ENCODE measurements around the gene NSMCE4A. TPM values are rescaled to one million over a fixed set of nuclear protein-coding genes. Genes with fewer than 3 reads are reported as not detected.
"Not testable (repeated sequence)": the region's sequence is repeated elsewhere in the genome, so short reads cannot be mapped to it uniquely, and the experiment has no call there.

Gene NSMCE4A
- total and polyA plus RNA-seq, 5 donors = 30.3 to 48.0 (median 38.3) TPM

GRCh38 chr10:121935702-121936101 lies 39.3 kb downstream of the NSMCE4A start:
- no peaks in the 10 kb centered on the region for H3K27me3 ChIP-seq (ENCODE audit: control insufficient read depth, insufficient read depth)
- 63% methylated on average over 7 of the region's 7 CpGs for WGBS
- intact Hi-C loops (cut with DNase I) = no loop called here
- no peak overlapping the region for H3K27ac ChIP-seq (ENCODE audit: low read length)
- DNase-seq = no peak
- no peaks in the 10 kb centered on the region for H3K9me3 ChIP-seq (ENCODE audit: control insufficient read depth, low read length)
- no peaks in the 10 kb centered on the region for H3K4me1 ChIP-seq (ENCODE audit: control insufficient read depth, insufficient read depth, low read length)
- no peak overlapping the region for H3K4me3 ChIP-seq (ENCODE audit: low read length)
- peak in 1 of 2 donors; percentile 26 for ATAC-seq

GRCh38 chr10:121930268-121931085 lies 44.5 kb downstream of the NSMCE4A start:
- H3K4me1 ChIP-seq (ENCODE audit: control insufficient read depth, insufficient read depth, low read length); H3K4me3 ChIP-seq (ENCODE audit: low read length); intact Hi-C loops (cut with DNase I); ATAC-seq; H3K9me3 ChIP-seq (ENCODE audit: control insufficient read depth, low read length); H3K27me3 ChIP-seq (ENCODE audit: control insufficient read depth, insufficient read depth); H3K27ac ChIP-seq (ENCODE audit: low read length); DNase-seq: not testable (repeated sequence)
- 71% methylated on average over 11 of the region's 11 CpGs for WGBS

GRCh38 chr10:121929585-121930267 lies 45.3 kb downstream of the NSMCE4A start:
- H3K4me1 ChIP-seq (ENCODE audit: control insufficient read depth, insufficient read depth, low read length); H3K27ac ChIP-seq (ENCODE audit: low read length); DNase-seq; H3K4me3 ChIP-seq (ENCODE audit: low read length); H3K27me3 ChIP-seq (ENCODE audit: control insufficient read depth, insufficient read depth); ATAC-seq; H3K9me3 ChIP-seq (ENCODE audit: control insufficient read depth, low read length): not testable (repeated sequence)
- intact Hi-C loops (cut with DNase I) = loop anchor here in 1 of 4 donors (10.0 kb wide), 1 partner anchor 185 kb away; no protein-coding TSS in a partner anchor
- 86% methylated on average over 14 of the region's 14 CpGs for WGBS

- intact Hi-C loops (cut with DNase I) = loop anchor here in 1 of 4 donors (10.0 kb wide), 1 partner anchor 186 kb away; no protein-coding TSS in a partner anchor
- DNase-seq (no peak), ATAC-seq (peak in 1 of 2 donors; percentile 9)
- Histone ChIP-seq H3K27ac (ENCODE audit: low read length) (peak overlapping the region; percentile 100), H3K4me3 (ENCODE audit: low read length) (peak overlapping the region; percentile 95), H3K9me3 (ENCODE audit: control insufficient read depth, low read length) (no peaks in the 10 kb centered on the region), H3K4me1 (ENCODE audit: control insufficient read depth, insufficient read depth, low read length) (no peaks in the 10 kb centered on the region), H3K27me3 (ENCODE audit: control insufficient read depth, insufficient read depth) (no peaks in the 10 kb centered on the region)
- WGBS = 4% methylated on average over 20 of the region's 20 CpGs
These were observed 46.5 kb downstream of the NSMCE4A start for GRCh38 chr10:121928528-121928884.

GRCh38 chr10:121927841-121928527 lies 47.0 kb downstream of the NSMCE4A start, which contains the start of gene ATE1:
Gene ATE1, minus strand, starts transcription at chr10:121928031. Its CDS starts 82 bp downstream, at chr10:121927949.
- DNase-seq = peak; percentile 92 to 97 (median 96)

GRCh38 chr10:121927318-121927840 lies 47.6 kb downstream of the NSMCE4A start:
- no peaks in the 10 kb centered on the region for H3K9me3 ChIP-seq (ENCODE audit: control insufficient read depth, low read length)
- H3K4me3 ChIP-seq (ENCODE audit: low read length) = peak overlapping the region; percentile 95
- intact Hi-C loops (cut with DNase I) = loop anchor here in 1 of 4 donors (10.0 kb wide), 1 partner anchor 187 kb away; no protein-coding TSS in a partner anchor
- peak; percentile 67 to 74 for ATAC-seq
- H3K27me3 ChIP-seq (ENCODE audit: control insufficient read depth, insufficient read depth) = no peaks in the 10 kb centered on the region
- peak overlapping the region; percentile 98 for H3K27ac ChIP-seq (ENCODE audit: low read length)
- under 1% methylated on average over 48 of the region's 48 CpGs for WGBS
- no peaks in the 10 kb centered on the region for H3K4me1 ChIP-seq (ENCODE audit: control insufficient read depth, insufficient read depth, low read length)
- peak; percentile 61 to 84 (median 82) for DNase-seq

More at GRCh38 chr10:121927841-121928527, 47.0 kb downstream of the NSMCE4A start, which contains the start of gene ATE1:
- no peaks in the 10 kb centered on the region for H3K9me3 ChIP-seq (ENCODE audit: control insufficient read depth, low read length)
- WGBS = under 1% methylated on average over 87 of the region's 87 CpGs
- H3K27me3 ChIP-seq (ENCODE audit: control insufficient read depth, insufficient read depth) = no peaks in the 10 kb centered on the region
- H3K4me3 ChIP-seq (ENCODE audit: low read length) = peak within 1 kb of the TSS; percentile 95
- no peaks in the 10 kb centered on the region for H3K4me1 ChIP-seq (ENCODE audit: control insufficient read depth, insufficient read depth, low read length)
- peak within 1 kb of the TSS; percentile 100 for H3K27ac ChIP-seq (ENCODE audit: low read length)
- intact Hi-C loops (cut with DNase I) = loop anchor here in 1 of 4 donors (10.0 kb wide), 1 partner anchor 187 kb away; no protein-coding TSS in a partner anchor
- ATAC-seq = peak; percentile 98

GRCh38 chr10:121926671-121927317 lies 48.2 kb downstream of the NSMCE4A start:
- Histone ChIP-seq H3K27ac (ENCODE audit: low read length) (peak overlapping the region; percentile 98), H3K4me1 (ENCODE audit: control insufficient read depth, insufficient read depth, low read length) (no peaks in the 10 kb centered on the region), H3K9me3 (ENCODE audit: control insufficient read depth, low read length) (no peaks in the 10 kb centered on the region), H3K4me3 (ENCODE audit: low read length) (peak overlapping the region; percentile 95), H3K27me3 (ENCODE audit: control insufficient read depth, insufficient read depth) (no peaks in the 10 kb centered on the region)
- intact Hi-C loops (cut with DNase I) = loop anchor here in 1 of 4 donors (10.0 kb wide), 1 partner anchor 188 kb away; no protein-coding TSS in a partner anchor
- under 1% methylated on average over 20 of the region's 20 CpGs for WGBS
- DNase-seq (no peak), ATAC-seq (no peak)

GRCh38 chr10:121926157-121926556 lies 48.9 kb downstream of the NSMCE4A start:
- intact Hi-C loops (cut with DNase I) = loop anchor here in 1 of 4 donors (10.0 kb wide), 1 partner anchor 189 kb away; no protein-coding TSS in a partner anchor
- no peaks in the 10 kb centered on the region for H3K27me3 ChIP-seq (ENCODE audit: control insufficient read depth, insufficient read depth)
- no peak for ATAC-seq

GRCh38 chr10:121921238-121921931 lies 53.6 kb downstream of the NSMCE4A start:
- intact Hi-C loops (cut with DNase I) = loop anchor here in 1 of 4 donors (10.0 kb wide), 1 partner anchor 193 kb away; no protein-coding TSS in a partner anchor
- H3K27ac ChIP-seq (ENCODE audit: low read length) = peak overlapping the region; percentile 3

More at GRCh38 chr10:121926157-121926556, 48.9 kb downstream of the NSMCE4A start:
- H3K27ac ChIP-seq (ENCODE audit: low read length) = peak overlapping the region; percentile 14
- 80% methylated on average over 4 of the region's 4 CpGs for WGBS
- no peak overlapping the region for H3K4me3 ChIP-seq (ENCODE audit: low read length)
- DNase-seq = no peak
- H3K4me1 ChIP-seq (ENCODE audit: control insufficient read depth, insufficient read depth, low read length) = no peaks in the 10 kb centered on the region
- no peaks in the 10 kb centered on the region for H3K9me3 ChIP-seq (ENCODE audit: control insufficient read depth, low read length)

More at GRCh38 chr10:121921238-121921931, 53.6 kb downstream of the NSMCE4A start:
- DNase-seq (no peak), ATAC-seq (no peak)
- H3K4me3 ChIP-seq (ENCODE audit: low read length) = no peak overlapping the region
- no peaks in the 10 kb centered on the region for H3K4me1 ChIP-seq (ENCODE audit: control insufficient read depth, insufficient read depth, low read length)
- WGBS = 29% methylated on average over 10 of the region's 10 CpGs
- H3K27me3 ChIP-seq (ENCODE audit: control insufficient read depth, insufficient read depth) = no peaks in the 10 kb centered on the region
- no peaks in the 10 kb centered on the region for H3K9me3 ChIP-seq (ENCODE audit: control insufficient read depth, low read length)

Data from right cardiac atrium (tissue), 5 donors.